Natural killer cell (primary cell): ENCODE results near the gene IL1RL1. TPM values are rescaled to one million over a fixed set of nuclear protein-coding genes. Genes with fewer than 3 reads are reported as not detected.

Source experiments
- ATAC-seq, 3 donors: fragments of 150-1000 bp in 2 of 3; fragments of 200-7000 bp in 1 of 3; cut with Tn5 transposase; 1 replicate in 1 of 3; 2 replicates in 2 of 3; pipeline ENCODE4 v1.10.0; 2021; ENCODE audit warnings: mild to moderate bottlenecking in 2 of 3, moderate library complexity in 2 of 3
- DNase-seq, 2 donors: peaks; one replicate each; pipeline versions ENCODE4 v3.0.0 to v3.0.0-alpha.2; 2013 to 2021; ENCODE audit warnings: mixed read lengths in 1 of 2
- H3K27ac ChIP-seq: one replicate; pipeline ENCODE4 v1.5.1; 2013; ENCODE audit warnings: mild to moderate bottlenecking, low read length
- H3K27me3 ChIP-seq: one replicate; pipeline ENCODE4 v1.6.1; 2013; ENCODE audit warnings: low read length; ENCODE audit not compliant: control insufficient read depth, insufficient read depth
- H3K36me3 ChIP-seq: one replicate; pipeline ENCODE4 v1.6.1; 2013; ENCODE audit warnings: low read length; ENCODE audit not compliant: control insufficient read depth, insufficient read depth
- H3K4me1 ChIP-seq: one replicate; pipeline ENCODE4 v1.6.1; 2013; ENCODE audit warnings: low read length; ENCODE audit not compliant: control insufficient read depth, insufficient read depth
- H3K4me3 ChIP-seq: one replicate; pipeline ENCODE4 v1.5.1; 2013; ENCODE audit warnings: low read length
- H3K9me3 ChIP-seq: one replicate; pipeline ENCODE4 v1.6.1; 2013; ENCODE audit warnings: low read length; ENCODE audit not compliant: control insufficient read depth, insufficient read depth
- H3K27ac Mint-ChIP-seq, 2 donors: one replicate each; pipeline ENCODE4 v1.8.0; 2022; ENCODE audit warnings: mild to moderate bottlenecking in 2 of 2, mixed read lengths in 2 of 2, moderate library complexity in 1 of 2
- H3K27me3 Mint-ChIP-seq, 2 donors: one replicate each; pipeline ENCODE4 v1.8.0; 2022; ENCODE audit warnings: low read depth in 2 of 2, mixed read lengths in 2 of 2
- H3K36me3 Mint-ChIP-seq: one replicate; pipeline ENCODE4 v1.8.0; 2022; ENCODE audit warnings: mixed read lengths
- H3K4me1 Mint-ChIP-seq, 2 donors: one replicate each; pipeline ENCODE4 v1.8.0; 2022; ENCODE audit warnings: mixed read lengths in 2 of 2
- H3K4me3 Mint-ChIP-seq: one replicate; pipeline ENCODE4 v1.8.0; 2022; ENCODE audit warnings: mild to moderate bottlenecking, moderate library complexity, mixed read lengths
- H3K9me3 Mint-ChIP-seq, 2 donors: one replicate each; pipeline ENCODE4 v1.8.0; 2022; ENCODE audit warnings: mixed read lengths in 2 of 2
- CTCF ChIP-seq: fragments of 200-600 bp; IDR thresholded peaks from one replicate; pipeline ENCODE4 v1.8.0; 2022; ENCODE audit warnings: antibody characterized with exemption
- WGBS: methylation state at CpG from one replicate; pipeline ENCODE4 v1.1.7; 2013; ENCODE audit warnings: missing lambda C conversion rate; ENCODE audit not compliant: insufficient coverage; 5-methylcytosine and 5-hydroxymethylcytosine counted together
- intact Hi-C: fragments of 100-400 bp; cut with micrococcal nuclease; formaldehyde crosslinking; loops from one replicate; pipeline ENCODE4 v1.14.2; 2022
- total RNA-seq, 4 donors: library from RNA; stranded (reverse); fragments of 120-200 nt in 1 of 4; gene quantifications; one replicate each; pipeline versions ENCODE4 v1.2.3 to v1.2.4, GENCODE V29; 2013 to 2022

The IL1RL1 gene
- total RNA-seq, 3 donors from 2014 or later (not counting 1 experiment from before 2014, with no cell fraction given) = 0.49 to 68.1 (median 2.2) TPM

GRCh38 chr2:102337012-102337411 lies 25.6 kb downstream of the IL1RL1 start:
- Histone ChIP-seq H3K27ac (no peak overlapping the region), H3K4me3 (no peak overlapping the region), H3K27me3 (no peaks in the 10 kb centered on the region), H3K4me1 (no peaks in the 10 kb centered on the region), H3K9me3 (no peaks in the 10 kb centered on the region), H3K36me3 (no peaks in the 10 kb centered on the region)
- H3K27ac Mint-ChIP-seq = no peak overlapping the region
- H3K4me1 Mint-ChIP-seq = no peaks in the 10 kb centered on the region
- no peak overlapping the region for H3K4me3 Mint-ChIP-seq
- intact Hi-C loops = no loop called here
- ATAC-seq (no peak), DNase-seq (no peak)
- no peak for TF ChIP-seq CTCF
- peaks cover 16% of the 10 kb centered on the region in 2 donors for H3K27me3 Mint-ChIP-seq
- H3K9me3 Mint-ChIP-seq = no peaks in the 10 kb centered on the region
- WGBS = no CpG with 5 or more reads among the region's 1 CpG
- H3K36me3 Mint-ChIP-seq = no peaks in the 10 kb centered on the region

- H3K36me3 Mint-ChIP-seq = no peaks in the 10 kb centered on the region
- H3K27me3 Mint-ChIP-seq = peaks cover 9% of the 10 kb centered on the region in 2 donors
- no peak for TF ChIP-seq CTCF
- H3K27ac ChIP-seq = no peak overlapping the region
- no peaks in the 10 kb centered on the region for H3K36me3 ChIP-seq
- intact Hi-C loops = no loop called here
- no peak overlapping the region for H3K27ac Mint-ChIP-seq
- ATAC-seq = no peak
- H3K27me3 ChIP-seq = no peaks in the 10 kb centered on the region
- H3K9me3 ChIP-seq = no peaks in the 10 kb centered on the region
- H3K4me3 Mint-ChIP-seq = no peak overlapping the region
- H3K9me3 Mint-ChIP-seq = no peaks in the 10 kb centered on the region
- no peaks in the 10 kb centered on the region for H3K4me1 ChIP-seq
- WGBS = 81% methylated on average over 3 of the region's 3 CpGs
- H3K4me1 Mint-ChIP-seq = no peaks in the 10 kb centered on the region
- no peak overlapping the region for H3K4me3 ChIP-seq
- DNase-seq = no peak
Observed at GRCh38 chr2:102337481-102338386, 26.4 kb downstream of the IL1RL1 start.

GRCh38 chr2:102340778-102341177 lies 29.4 kb downstream of the IL1RL1 start:
- no peak overlapping the region for H3K27ac Mint-ChIP-seq
- H3K4me1 ChIP-seq = no peaks in the 10 kb centered on the region
- H3K4me1 Mint-ChIP-seq = no peaks in the 10 kb centered on the region
- no peaks in the 10 kb centered on the region for H3K9me3 ChIP-seq
- no peak for DNase-seq
- peaks cover 3 to 6% of the 10 kb centered on the region in 2 donors for H3K27me3 Mint-ChIP-seq
- WGBS = 97% methylated on average over 7 of the region's 7 CpGs
- ATAC-seq = peak in 1 of 3 donors; percentile 74
- intact Hi-C loops = no loop called here
- TF ChIP-seq CTCF = no peak
- no peaks in the 10 kb centered on the region for H3K9me3 Mint-ChIP-seq
- no peak overlapping the region for H3K4me3 Mint-ChIP-seq
- no peaks in the 10 kb centered on the region for H3K27me3 ChIP-seq
- H3K27ac ChIP-seq = no peak overlapping the region
- H3K4me3 ChIP-seq = no peak overlapping the region
- no peaks in the 10 kb centered on the region for H3K36me3 Mint-ChIP-seq
- no peaks in the 10 kb centered on the region for H3K36me3 ChIP-seq
